ENCODE results near the gene LRRFIP1. TPM values are rescaled to one million over a fixed set of nuclear protein-coding genes. Genes with fewer than 3 reads are reported as not detected.

The LRRFIP1 gene
- total and polyA plus RNA-seq, 2 donors (not counting 3 experiments of a cell fraction or from before 2014, with no cell fraction given): 39.2 to 179 TPM

- no peaks in the 10 kb centered on the region for H3K9me3 ChIP-seq (replicated peaks; ENCODE audit: control insufficient read depth, insufficient read depth, low read length)
- no peak overlapping the region for H3K4me2 ChIP-seq (ENCODE audit: insufficient read depth, low read length)
- no peaks in the 10 kb centered on the region for H3K9me1 ChIP-seq (replicated peaks; ENCODE audit: control insufficient read depth, extremely low read depth, insufficient read depth, low read length)
- DNase-seq (ENCODE audit: low read depth, low spot score) (peak; percentile 26), FAIRE-seq (no peak)
- no peak overlapping the region for H3K27ac ChIP-seq (ENCODE audit: insufficient read depth, low read depth, low read length)
- H3K36me3 ChIP-seq (ENCODE audit: control insufficient read depth in 2 of 2, extremely low read depth in 1 of 2, insufficient read depth in 2 of 2, low read length in 2 of 2): no peaks in the 10 kb centered on the region
- H3K4me3 ChIP-seq (replicated peaks in 1 of 3; ENCODE audit: insufficient read depth in 1 of 3, low read depth in 1 of 3, low read length in 3 of 3): no peak overlapping the region
- BruUV-seq (replicated peaks): no TSS peak
- H3K9ac ChIP-seq (replicated peaks; ENCODE audit: extremely low read depth, insufficient read depth, low read length): no peak overlapping the region
- ChIA-PET POLR2A (no interaction called here), CTCF (no interaction called here)
- H4K20me1 ChIP-seq (replicated peaks; ENCODE audit: control insufficient read depth, extremely low read depth, insufficient read depth, low read length): no peaks in the 10 kb centered on the region
- peaks cover 8 to 12% of the 10 kb centered on the region in 2 experiments for H3K27me3 ChIP-seq (ENCODE audit: control insufficient read depth in 2 of 2, insufficient read depth in 2 of 2, low read length in 2 of 2)
- no peak overlapping the region for H2AFZ ChIP-seq (ENCODE audit: low read depth, low read length)
- dilution Hi-C loops (cut with MboI; ENCODE audit: extremely low pct_ligation_motif_present, low sequenced_read_pairs): no loop called here
- no peaks in the 10 kb centered on the region for H3K4me1 ChIP-seq (ENCODE audit: control insufficient read depth, extremely low read depth, insufficient read depth, low read length)
- H3K79me2 ChIP-seq (ENCODE audit: control insufficient read depth, insufficient read depth, low read length): no peaks in the 10 kb centered on the region
- TF ChIP-seq FOS (IDR thresholded peaks at IDR 0.05; ENCODE audit: borderline replicate concordance, insufficient read depth, low read length): no peak
- TF ChIP-seq JUN (IDR thresholded peaks at IDR 0.05; ENCODE audit: borderline replicate concordance, insufficient read depth, insufficient read length, low read depth): no peak
- TF ChIP-seq MYC (IDR thresholded peaks at IDR 0.05; ENCODE audit: low read depth, low read length): no peak
- TF ChIP-seq CTCF (IDR thresholded peaks at IDR 0.05; ENCODE audit: extremely low read depth in 1 of 2, insufficient read depth in 1 of 2, low read depth in 1 of 2, low read length in 2 of 2): no peak
- TF ChIP-seq MAX (IDR thresholded peaks at IDR 0.05; ENCODE audit: insufficient read depth, insufficient read length): no peak
- TF ChIP-seq POLR2A (IDR thresholded peaks at IDR 0.05; ENCODE audit: low read depth, low read length): no peak
- no peak for TF ChIP-seq GATA2 (IDR thresholded peaks at IDR 0.05; ENCODE audit: insufficient read depth, insufficient read length, low read depth, low read length)
- TF ChIP-seq POLR2AphosphoS5 (IDR thresholded peaks at IDR 0.05; ENCODE audit: insufficient read depth, low read depth, low read length): no peak
- intact Hi-C loops (cut with micrococcal nuclease): no loop called here
These were observed 178.9 kb downstream of the LRRFIP1 start for GRCh38 chr2:237806334-237806733.

All from endothelial cell of umbilical vein (primary cell).